HEK293 (cell line): ENCODE data around the gene ACTN4.
"Not testable (repeated sequence)": the region's sequence is repeated elsewhere in the genome, so short reads cannot be mapped to it uniquely, and the experiment has no call there.

ENCODE experiments used
- CTCF ChIA-PET: fragments of 350-600 bp; formaldehyde crosslinking; extraction: SDS; loops from one replicate; lab custom pipeline; 2021; ENCODE audit warnings: antibody characterized with exemption; lab: Yijun Ruan, JAX
- POLR2A ChIA-PET: fragments of 300-600 bp; formaldehyde crosslinking; extraction: SDS; loops from one replicate; lab custom pipeline; 2020; ENCODE audit warnings: antibody characterized with exemption, inconsistent platforms; lab: Yijun Ruan, JAX
- H3K27ac ChIP-seq: fragments of 200-500 bp; sonication (Bioruptor generic); 2 replicates; pipeline ENCODE4 v1.5.1; 2014; ENCODE audit warnings: low read depth, low read length, control low read depth, inconsistent platforms; ENCODE audit errors: extremely low read depth
- H3K36me3 ChIP-seq, 2 experiments: fragments of 200-500 bp in 1 of 2; sonication (Bioruptor generic) in 1 of 2; 1 replicate in 1 of 2; 2 replicates in 1 of 2; pipeline ENCODE4 v1.5.1; 2014 to 2017; ENCODE audit warnings: inconsistent platforms in 2 of 2, low read length in 2 of 2; ENCODE audit not compliant: control insufficient read depth in 2 of 2, insufficient read depth in 1 of 2
- H3K4me1 ChIP-seq: fragments of 200-500 bp; sonication (Bioruptor generic); 2 replicates; pipeline ENCODE4 v1.5.1; 2014; ENCODE audit warnings: mild to moderate bottlenecking, low read length, inconsistent platforms; ENCODE audit not compliant: control insufficient read depth, insufficient read depth
- H3K4me3 ChIP-seq: 2 replicates; pipeline ENCODE4 v1.5.1; 2011; ENCODE audit warnings: low read depth, mild to moderate bottlenecking, control low read depth, low read length, moderate library complexity
- H3K9me3 ChIP-seq: fragments of 200-500 bp; sonication (Bioruptor generic); 2 replicates; pipeline ENCODE4 v1.5.1; 2014; ENCODE audit warnings: low read depth, low read length, inconsistent platforms; ENCODE audit not compliant: control insufficient read depth, insufficient read depth
- MZF1 ChIP-seq: fragments of 450-650 bp; formaldehyde crosslinking; IDR thresholded peaks from 2 replicates; pipeline ENCODE4 v1.5.1; 2017; ENCODE audit warnings: missing biosample characterization, missing genetic modification characterization, borderline replicate concordance
- SCRT2 ChIP-seq: fragments of 450-650 bp; formaldehyde crosslinking; IDR thresholded peaks from 2 replicates; pipeline ENCODE4 v1.5.1; 2016; ENCODE audit warnings: missing biosample characterization, missing genetic modification characterization
- TCF7L2 ChIP-seq: IDR thresholded peaks from 2 replicates; pipeline ENCODE4 v1.6.1; 2011; ENCODE audit warnings: low read depth, mild to moderate bottlenecking, inconsistent platforms, low read length, moderate library complexity, borderline replicate concordance
- ZBTB17 ChIP-seq: fragments of 450-650 bp; formaldehyde crosslinking; IDR thresholded peaks from 2 replicates; pipeline ENCODE4 v1.5.1; 2016; ENCODE audit warnings: missing biosample characterization, missing genetic modification characterization
- ZEB2 ChIP-seq: fragments of 450-650 bp; formaldehyde crosslinking; IDR thresholded peaks from 2 replicates; pipeline ENCODE4 v1.5.1; 2016; ENCODE audit warnings: missing biosample characterization, missing genetic modification characterization
- ZNF133 ChIP-seq: fragments of 450-650 bp; formaldehyde crosslinking; IDR thresholded peaks from 2 replicates; pipeline ENCODE4 v1.5.1; 2016; ENCODE audit warnings: missing biosample characterization, missing genetic modification characterization
- ZNF23 ChIP-seq: fragments of 450-650 bp; formaldehyde crosslinking; IDR thresholded peaks from 2 replicates; pipeline ENCODE4 v1.5.1; 2016; ENCODE audit warnings: missing biosample characterization, missing genetic modification characterization, borderline replicate concordance
- ZNF266 ChIP-seq: fragments of 450-650 bp; formaldehyde crosslinking; IDR thresholded peaks from 2 replicates; pipeline ENCODE4 v1.5.1; 2016; ENCODE audit warnings: missing biosample characterization, missing genetic modification characterization, low read depth
- ZNF514 ChIP-seq: fragments of 450-650 bp; formaldehyde crosslinking; IDR thresholded peaks from 2 replicates; pipeline ENCODE4 v1.5.1; 2016; ENCODE audit warnings: missing biosample characterization, missing genetic modification characterization
- ZNF560 ChIP-seq: fragments of 450-650 bp; formaldehyde crosslinking; IDR thresholded peaks from 2 replicates; pipeline ENCODE4 v1.5.1; 2017; ENCODE audit warnings: missing biosample characterization, missing genetic modification characterization, borderline replicate concordance
- ZNF623 ChIP-seq: fragments of 450-650 bp; formaldehyde crosslinking; IDR thresholded peaks from 2 replicates; pipeline ENCODE4 v1.5.1; 2016; ENCODE audit warnings: missing biosample characterization, missing genetic modification characterization
- ZNF660 ChIP-seq: fragments of 450-650 bp; IDR thresholded peaks from 2 replicates; pipeline ENCODE4 v1.5.1; 2018; ENCODE audit warnings: missing biosample characterization, mild to moderate bottlenecking, missing genetic modification characterization
- ZSCAN23 ChIP-seq: fragments of 450-650 bp; formaldehyde crosslinking; IDR thresholded peaks from 2 replicates; pipeline ENCODE4 v1.5.1; 2016; ENCODE audit warnings: missing biosample characterization, missing genetic modification characterization
- TF ChIP-seq, protein P1 (sequence below): fragments of 450-650 bp; formaldehyde crosslinking; IDR thresholded peaks from 2 replicates; pipeline ENCODE4 v1.5.1; 2016; ENCODE audit warnings: missing biosample characterization, missing genetic modification characterization, low read depth
- TF ChIP-seq, protein P2 (sequence below): fragments of 450-650 bp; formaldehyde crosslinking; optimal IDR thresholded peaks from 2 replicates; pipeline ENCODE3; 2016; ENCODE audit warnings: missing biosample characterization, mild to moderate bottlenecking, missing genetic modification characterization
- TF ChIP-seq, protein P3 (sequence below): fragments of 450-650 bp; formaldehyde crosslinking; IDR thresholded peaks from 2 replicates; pipeline ENCODE4 v1.5.1; 2016; ENCODE audit warnings: missing biosample characterization, missing genetic modification characterization
- TF ChIP-seq, protein P4 (sequence below): fragments of 450-650 bp; formaldehyde crosslinking; IDR thresholded peaks from 2 replicates; pipeline ENCODE4 v1.5.1; 2016; ENCODE audit warnings: missing biosample characterization, missing genetic modification characterization, low read depth

Gene ACTN4

DNA sequence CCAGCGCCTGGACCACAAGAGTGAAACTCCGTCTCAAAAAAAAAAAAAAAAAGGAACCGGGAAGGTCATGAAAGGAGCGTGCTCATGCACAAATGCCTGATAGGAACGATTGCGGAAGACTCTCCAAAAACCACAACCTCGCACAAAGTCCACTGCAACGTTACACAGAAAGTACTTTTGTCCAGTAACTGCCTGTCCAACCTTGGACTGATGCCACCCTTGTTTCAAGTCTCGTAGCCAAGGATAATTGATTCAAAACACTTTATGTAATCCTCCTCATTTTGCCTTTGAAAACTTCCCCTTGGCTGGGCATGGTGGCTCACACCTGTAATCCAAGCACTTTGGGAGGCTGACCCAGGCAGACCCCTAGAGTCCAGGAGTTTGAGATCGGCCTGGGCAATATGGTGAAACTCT, 112.1 kb downstream of the ACTN4 start:
- CTCF ChIA-PET, result interaction anchor here (0.6 to 1.0 kb wide), 2 partner anchors 12 to 128 kb away, joined by 3 to 4 read pairs; no protein-coding TSS in a partner anchor
- Histone ChIP-seq H3K4me3 (no peak overlapping the region), H3K36me3 (no peaks in the 10 kb centered on the region; a peak in 1 of 3 replicates), H3K4me1 (no peaks in the 10 kb centered on the region), H3K27ac (no peak overlapping the region), H3K9me3 (0 out of 2 replicates have a peak, but pooled peaks cover 4% of the 10 kb centered on the region)
- TF ChIP-seq, protein P1, sequence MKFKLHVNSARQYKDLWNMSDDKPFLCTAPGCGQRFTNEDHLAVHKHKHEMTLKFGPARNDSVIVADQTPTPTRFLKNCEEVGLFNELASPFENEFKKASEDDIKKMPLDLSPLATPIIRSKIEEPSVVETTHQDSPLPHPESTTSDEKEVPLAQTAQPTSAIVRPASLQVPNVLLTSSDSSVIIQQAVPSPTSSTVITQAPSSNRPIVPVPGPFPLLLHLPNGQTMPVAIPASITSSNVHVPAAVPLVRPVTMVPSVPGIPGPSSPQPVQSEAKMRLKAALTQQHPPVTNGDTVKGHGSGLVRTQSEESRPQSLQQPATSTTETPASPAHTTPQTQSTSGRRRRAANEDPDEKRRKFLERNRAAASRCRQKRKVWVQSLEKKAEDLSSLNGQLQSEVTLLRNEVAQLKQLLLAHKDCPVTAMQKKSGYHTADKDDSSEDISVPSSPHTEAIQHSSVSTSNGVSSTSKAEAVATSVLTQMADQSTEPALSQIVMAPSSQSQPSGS (tag by site-specific recombination), result no peak
- no peak for TF ChIP-seq SCRT2
- TF ChIP-seq, protein P2, sequence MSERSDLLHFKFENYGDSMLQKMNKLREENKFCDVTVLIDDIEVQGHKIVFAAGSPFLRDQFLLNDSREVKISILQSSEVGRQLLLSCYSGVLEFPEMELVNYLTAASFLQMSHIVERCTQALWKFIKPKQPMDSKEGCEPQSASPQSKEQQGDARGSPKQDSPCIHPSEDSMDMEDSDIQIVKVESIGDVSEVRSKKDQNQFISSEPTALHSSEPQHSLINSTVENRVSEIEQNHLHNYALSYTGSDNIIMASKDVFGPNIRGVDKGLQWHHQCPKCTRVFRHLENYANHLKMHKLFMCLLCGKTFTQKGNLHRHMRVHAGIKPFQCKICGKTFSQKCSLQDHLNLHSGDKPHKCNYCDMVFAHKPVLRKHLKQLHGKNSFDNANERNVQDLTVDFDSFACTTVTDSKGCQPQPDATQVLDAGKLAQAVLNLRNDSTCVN (tag by site-specific recombination), result no peak
- POLR2A ChIA-PET, result interaction anchor here (0.6 to 1.1 kb wide), 2 partner anchors 17 to 76 kb away, joined by 3 to 4 read pairs; no protein-coding TSS in a partner anchor

DNA sequence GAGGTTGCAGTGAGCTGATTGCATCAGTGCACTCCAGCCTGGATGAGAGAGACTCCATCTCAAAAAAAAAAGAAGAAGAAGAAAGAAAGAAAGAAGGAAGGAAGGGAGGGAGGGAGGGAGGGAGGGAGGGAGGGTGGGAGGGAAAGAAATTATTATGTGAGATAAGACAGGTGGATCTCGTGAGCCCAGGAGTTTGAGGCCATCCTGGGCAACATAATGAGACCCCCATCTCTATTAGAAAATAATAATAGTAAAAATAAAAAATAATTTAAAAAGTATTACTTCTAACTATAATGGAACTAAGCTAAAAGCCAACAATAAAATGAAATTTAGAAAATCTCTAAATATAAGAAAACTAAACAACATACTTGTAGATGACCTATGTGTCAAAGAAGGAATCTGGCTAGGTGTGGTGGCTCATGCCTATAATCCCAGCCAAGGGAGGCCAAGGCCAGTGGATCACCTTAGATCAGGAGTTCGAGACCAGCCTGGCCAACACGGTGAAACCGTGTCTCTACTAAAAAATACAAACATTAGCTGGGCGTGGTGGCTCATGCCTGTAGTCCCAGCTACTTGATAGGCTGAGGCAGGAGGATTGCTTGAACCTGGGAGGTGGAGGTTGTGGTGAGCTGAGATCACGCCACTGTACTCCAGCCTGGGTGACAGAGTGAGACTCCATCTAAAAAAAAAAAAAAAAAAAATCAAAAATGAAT, 113.5 kb downstream of the ACTN4 start:
- not testable (repeated sequence) for H3K4me3 ChIP-seq, H3K4me1 ChIP-seq, H3K27ac ChIP-seq, H3K9me3 ChIP-seq, H3K36me3 ChIP-seq
- POLR2A ChIA-PET, result interaction anchor here (0.6 to 1.2 kb wide), 4 partner anchors 26 to 772 kb away, joined by 3 read pairs; partner anchors contain the start of gene EID2B
- CTCF ChIA-PET, result interaction anchor here (0.6 to 1.7 kb wide), 9 partner anchors 9 to 426 kb away, joined by 3 to 16 read pairs (median 3); partner anchors contain the start of gene CAPN12

DNA sequence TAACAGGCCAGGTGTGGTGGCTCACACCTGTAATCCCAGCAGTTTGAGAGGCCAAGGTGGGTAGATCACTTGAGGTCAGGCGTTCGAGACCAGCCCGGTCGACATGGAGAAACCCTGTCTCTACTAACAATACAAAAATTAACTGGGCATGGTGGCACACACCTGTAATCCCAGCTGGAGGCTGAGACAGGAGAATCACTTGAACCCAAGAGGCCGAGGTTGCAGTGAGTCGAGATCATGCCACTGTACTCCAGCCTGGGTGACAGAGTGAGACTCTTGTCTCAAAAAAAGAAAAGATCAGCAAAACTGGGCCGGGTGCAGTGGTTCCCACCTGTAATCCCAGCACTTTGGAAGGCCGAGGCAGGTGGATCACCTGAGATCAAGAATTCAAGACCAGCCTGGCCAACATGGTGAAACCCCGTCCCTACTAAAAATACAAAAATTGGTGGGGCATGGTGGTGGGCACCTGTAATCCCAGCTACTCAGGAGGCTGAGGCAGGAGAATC, 114.5 kb downstream of the ACTN4 start:
- H3K4me3 ChIP-seq, H3K4me1 ChIP-seq, H3K9me3 ChIP-seq, H3K27ac ChIP-seq, H3K36me3 ChIP-seq: not testable (repeated sequence)
- ChIA-PET POLR2A (interaction anchor here (0.7 to 1.2 kb wide), 2 partner anchors 25 to 436 kb away, joined by 3 read pairs; no protein-coding TSS in a partner anchor), CTCF (interaction anchor here (0.6 to 1.7 kb wide), 6 partner anchors 8 to 358 kb away, joined by 3 to 16 read pairs (median 3); no protein-coding TSS in a partner anchor)
- 0 out of 2 replicates have a peak, but pooled peaks have one; percentile 21 for TF ChIP-seq ZEB2

DNA sequence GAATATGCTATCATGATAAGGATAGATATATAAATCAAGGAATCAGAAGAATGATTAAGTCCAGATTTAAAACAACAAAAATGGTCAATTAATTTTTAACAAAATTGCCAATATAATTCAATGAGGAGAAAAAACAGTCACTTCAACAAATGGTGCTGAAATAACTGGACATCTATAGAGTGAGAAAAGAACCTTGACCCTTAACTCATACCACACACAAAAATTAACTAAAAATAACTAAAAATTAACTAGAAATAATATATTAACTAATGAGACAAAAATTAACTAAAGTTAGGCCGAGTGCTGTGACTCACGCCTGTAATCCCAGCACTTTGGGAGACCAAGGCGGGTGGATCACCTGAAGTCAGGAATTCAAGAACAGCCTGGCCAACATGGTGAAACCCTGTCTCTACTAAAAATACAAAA, 116.4 kb downstream of the ACTN4 start:
- H3K36me3 ChIP-seq, result no peaks in the 10 kb centered on the region
- H3K4me1 ChIP-seq, result no peaks in the 10 kb centered on the region
- POLR2A ChIA-PET, result interaction anchor here (0.6 kb wide), 1 partner anchor 585 kb away, joined by 3 read pairs; no protein-coding TSS in a partner anchor
- no peak for TF ChIP-seq ZNF23 (tag by site-specific recombination)
- no peak for TF ChIP-seq ZNF623 (tag by site-specific recombination)
- no peak for TF ChIP-seq ZSCAN23 (tag by site-specific recombination)
- no peak for TF ChIP-seq TCF7L2
- TF ChIP-seq, protein P3, sequence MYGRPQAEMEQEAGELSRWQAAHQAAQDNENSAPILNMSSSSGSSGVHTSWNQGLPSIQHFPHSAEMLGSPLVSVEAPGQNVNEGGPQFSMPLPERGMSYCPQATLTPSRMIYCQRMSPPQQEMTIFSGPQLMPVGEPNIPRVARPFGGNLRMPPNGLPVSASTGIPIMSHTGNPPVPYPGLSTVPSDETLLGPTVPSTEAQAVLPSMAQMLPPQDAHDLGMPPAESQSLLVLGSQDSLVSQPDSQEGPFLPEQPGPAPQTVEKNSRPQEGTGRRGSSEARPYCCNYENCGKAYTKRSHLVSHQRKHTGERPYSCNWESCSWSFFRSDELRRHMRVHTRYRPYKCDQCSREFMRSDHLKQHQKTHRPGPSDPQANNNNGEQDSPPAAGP (tag by site-specific recombination), result no peak
- no peak for TF ChIP-seq MZF1 (tag by site-specific recombination)
- TF ChIP-seq ZNF560 (tag by site-specific recombination), result no peak
- no peak for TF ChIP-seq ZNF133
- no peak for TF ChIP-seq ZNF660 (tag by site-specific recombination)
- TF ChIP-seq ZBTB17 (tag by site-specific recombination), result no peak
- TF ChIP-seq ZNF266 (tag by site-specific recombination), result no peak
- TF ChIP-seq ZNF514 (tag by site-specific recombination), result no peak
- TF ChIP-seq, protein P4, sequence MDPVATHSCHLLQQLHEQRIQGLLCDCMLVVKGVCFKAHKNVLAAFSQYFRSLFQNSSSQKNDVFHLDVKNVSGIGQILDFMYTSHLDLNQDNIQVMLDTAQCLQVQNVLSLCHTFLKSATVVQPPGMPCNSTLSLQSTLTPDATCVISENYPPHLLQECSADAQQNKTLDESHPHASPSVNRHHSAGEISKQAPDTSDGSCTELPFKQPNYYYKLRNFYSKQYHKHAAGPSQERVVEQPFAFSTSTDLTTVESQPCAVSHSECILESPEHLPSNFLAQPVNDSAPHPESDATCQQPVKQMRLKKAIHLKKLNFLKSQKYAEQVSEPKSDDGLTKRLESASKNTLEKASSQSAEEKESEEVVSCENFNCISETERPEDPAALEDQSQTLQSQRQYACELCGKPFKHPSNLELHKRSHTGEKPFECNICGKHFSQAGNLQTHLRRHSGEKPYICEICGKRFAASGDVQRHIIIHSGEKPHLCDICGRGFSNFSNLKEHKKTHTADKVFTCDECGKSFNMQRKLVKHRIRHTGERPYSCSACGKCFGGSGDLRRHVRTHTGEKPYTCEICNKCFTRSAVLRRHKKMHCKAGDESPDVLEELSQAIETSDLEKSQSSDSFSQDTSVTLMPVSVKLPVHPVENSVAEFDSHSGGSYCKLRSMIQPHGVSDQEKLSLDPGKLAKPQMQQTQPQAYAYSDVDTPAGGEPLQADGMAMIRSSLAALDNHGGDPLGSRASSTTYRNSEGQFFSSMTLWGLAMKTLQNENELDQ (tag by site-specific recombination), result no peak
- H3K9me3 ChIP-seq, result no peaks in the 10 kb centered on the region
- no peak overlapping the region for H3K27ac ChIP-seq
- CTCF ChIA-PET, result interaction anchor here (0.7 kb wide), 1 partner anchor 393 kb away, joined by 4 read pairs; no protein-coding TSS in a partner anchor
- no peak overlapping the region for H3K4me3 ChIP-seq
